Endothelial cell of umbilical vein (primary cell): ENCODE measurements around the gene PRKG1. TPM values are rescaled to one million over a fixed set of nuclear protein-coding genes. Genes with fewer than 3 reads are reported as not detected.
A peak's percentile ranks its signal among the peaks of the same experiment; 100 is the strongest.

Source experiments
- BruUV-seq: library from RNA; stranded (reverse); fragments of 400-500 nt; replicated peaks from 2 replicates; lab custom pipeline; 2021; lab: Mats Ljungman, UMichigan
- CTCF ChIA-PET: fragments of 300-600, 350-600 bp; sonication (Branson Sonifier 250); formaldehyde crosslinking; loops from one replicate; lab custom pipeline; 2021; ENCODE audit warnings: antibody characterized with exemption, inconsistent platforms; lab: Charles Lee
- POLR2A ChIA-PET: fragments of 300-600, 350-600 bp; sonication (Branson Sonifier 250); formaldehyde crosslinking; loops from one replicate; lab custom pipeline; 2021; ENCODE audit warnings: antibody characterized with exemption, inconsistent platforms; lab: Charles Lee
- DNase-seq: peaks from one replicate; pipeline ENCODE4 v3.0.0-alpha.2; 2011; ENCODE audit warnings: low read depth, low spot score
- FAIRE-seq: peaks from 2 replicates; lab custom pipeline; 2011; peaks lifted over from hg19 to GRCh38; lab: Jason Lieb, UNC
- H2AFZ ChIP-seq: 2 replicates; pipeline ENCODE4 v1.6.0; 2012; ENCODE audit warnings: low read depth, low read length, control low read depth, inconsistent platforms
- H3K27ac ChIP-seq: 2 replicates; pipeline ENCODE4 v1.5.1; 2011; ENCODE audit warnings: low read depth, mild to moderate bottlenecking, control low read depth, low read length, moderate library complexity; ENCODE audit not compliant: insufficient read depth
- H3K27me3 ChIP-seq, 2 experiments: 2 replicates each; pipeline versions ENCODE4 v1.6.0 to v1.6.1; 2011; ENCODE audit warnings: low read length in 2 of 2, mixed read lengths in 1 of 2; ENCODE audit not compliant: control insufficient read depth in 2 of 2, insufficient read depth in 2 of 2
- H3K36me3 ChIP-seq, 2 experiments: 2 replicates in 1 of 2; 3 replicates in 1 of 2; pipeline ENCODE4 v1.5.1; 2011; ENCODE audit warnings: low read length in 2 of 2, mild to moderate bottlenecking in 1 of 2, moderate library complexity in 1 of 2; ENCODE audit not compliant: control insufficient read depth in 2 of 2, insufficient read depth in 2 of 2; ENCODE audit errors: extremely low read depth in 1 of 2
- H3K4me1 ChIP-seq: 3 replicates; pipeline ENCODE4 v1.5.1; 2011; ENCODE audit warnings: mild to moderate bottlenecking, low read length; ENCODE audit not compliant: control insufficient read depth, insufficient read depth; ENCODE audit errors: extremely low read depth
- H3K4me2 ChIP-seq: 2 replicates; pipeline ENCODE4 v1.6.1; 2011; ENCODE audit warnings: low read length, control low read depth, mixed read lengths; ENCODE audit not compliant: insufficient read depth
- H3K4me3 ChIP-seq, 3 experiments: fragments of 200-600 bp in 1 of 3; sonication (generic), shearing (Covaris generic) in 1 of 3; replicated peaks in 1 of 3; 2 replicates each; pipeline ENCODE4 v1.5.1; 2011 to 2016; ENCODE audit warnings: control low read depth in 3 of 3, low read length in 3 of 3, mild to moderate bottlenecking in 2 of 3, inconsistent platforms in 1 of 3, low read depth in 1 of 3, moderate library complexity in 1 of 3; ENCODE audit not compliant: insufficient read depth in 1 of 3
- H3K79me2 ChIP-seq: 2 replicates; pipeline ENCODE4 v1.6.0; 2012; ENCODE audit warnings: low read length, inconsistent platforms; ENCODE audit not compliant: control insufficient read depth, insufficient read depth
- H3K9ac ChIP-seq: replicated peaks from 2 replicates; pipeline ENCODE3; 2011; ENCODE audit warnings: low read length, control low read depth; ENCODE audit not compliant: insufficient read depth; ENCODE audit errors: extremely low read depth
- H3K9me1 ChIP-seq: replicated peaks from 3 replicates; pipeline ENCODE4 v1.6.0; 2011; ENCODE audit warnings: mild to moderate bottlenecking, low read length; ENCODE audit not compliant: control insufficient read depth, insufficient read depth; ENCODE audit errors: extremely low read depth
- H3K9me3 ChIP-seq: replicated peaks from 2 replicates; pipeline ENCODE4 v1.5.1; 2012; ENCODE audit warnings: low read length, inconsistent platforms; ENCODE audit not compliant: control insufficient read depth, insufficient read depth
- H4K20me1 ChIP-seq: replicated peaks from 2 replicates; pipeline ENCODE3; 2011; ENCODE audit warnings: mild to moderate bottlenecking, low read length; ENCODE audit not compliant: control insufficient read depth, insufficient read depth; ENCODE audit errors: extremely low read depth
- CTCF ChIP-seq, 2 donors: IDR thresholded peaks; 1 replicate in 1 of 2; 2 replicates in 1 of 2; pipeline ENCODE4 v1.5.1; 2011; ENCODE audit warnings: low read length in 2 of 2, mild to moderate bottlenecking in 2 of 2, moderate library complexity in 2 of 2, control low read depth in 1 of 2, inconsistent platforms in 1 of 2, low read depth in 1 of 2; ENCODE audit not compliant: insufficient read depth in 1 of 2; ENCODE audit errors: extremely low read depth in 1 of 2
- EZH2 ChIP-seq: IDR thresholded peaks from 2 replicates; pipeline ENCODE4 v1.6.1; 2012; ENCODE audit warnings: borderline replicate concordance, low read depth, mild to moderate bottlenecking, moderate library complexity, low read length, inconsistent platforms; ENCODE audit not compliant: severe bottlenecking
- FOS ChIP-seq: IDR thresholded peaks from 2 replicates; pipeline ENCODE4 v1.6.1; 2011; ENCODE audit warnings: mild to moderate bottlenecking, low read length, moderate library complexity, borderline replicate concordance; ENCODE audit not compliant: insufficient read depth
- GATA2 ChIP-seq: IDR thresholded peaks from 2 replicates; pipeline ENCODE4 v1.7.0; 2011; ENCODE audit warnings: low read depth, mild to moderate bottlenecking, moderate library complexity, mixed read lengths, low read length; ENCODE audit not compliant: insufficient read length, insufficient read depth
- JUN ChIP-seq: IDR thresholded peaks from 2 replicates; pipeline ENCODE4 v1.6.1; 2011; ENCODE audit warnings: borderline replicate concordance, low read depth; ENCODE audit not compliant: insufficient read length, insufficient read depth
- MAX ChIP-seq: IDR thresholded peaks from 2 replicates; pipeline ENCODE4 v1.6.1; 2011; ENCODE audit not compliant: insufficient read depth, insufficient read length
- MYC ChIP-seq: IDR thresholded peaks from one replicate; pipeline ENCODE4 v1.6.1; 2011; ENCODE audit warnings: mild to moderate bottlenecking, low read depth, low read length
- POLR2A ChIP-seq: IDR thresholded peaks from 2 replicates; pipeline ENCODE4 v1.6.1; 2012; ENCODE audit warnings: low read depth, mild to moderate bottlenecking, control low read depth, low read length
- POLR2AphosphoS5 ChIP-seq: IDR thresholded peaks from 2 replicates; pipeline ENCODE4 v1.6.1; 2012; ENCODE audit warnings: low read depth, mild to moderate bottlenecking, control low read depth, low read length, moderate library complexity; ENCODE audit not compliant: insufficient read depth
- dilution Hi-C: fragments of 300-500 bp; cut with MboI; formaldehyde crosslinking; loops from one replicate; pipeline ENCODE4 v1.15.0; 2019; ENCODE audit warnings: low sequenced_read_pairs; ENCODE audit not compliant: extremely low pct_ligation_motif_present
- intact Hi-C: fragments of 100-400 bp; cut with micrococcal nuclease; formaldehyde crosslinking; loops from one replicate; pipeline ENCODE4 v1.10.0; 2022
- polyA plus RNA-seq, 4 experiments: library from polyadenylated mRNA; depleted of rRNA in 3 of 4; stranded (reverse) in 3 of 4; unstranded in 1 of 4; fragments of >200 nt; gene quantifications; 2 replicates each; pipeline versions ENCODE4 v1.2.1 to v1.2.3, GENCODE V29; 2011 to 2012; ENCODE audit warnings: missing spikeins in 1 of 4
- total RNA-seq: library from RNA; stranded (reverse); gene quantifications from 2 replicates; pipeline ENCODE4 v1.2.3, GENCODE V29; 2021

Gene PRKG1
- total and polyA plus RNA-seq, 2 donors (not counting 3 experiments of a cell fraction or from before 2014, with no cell fraction given), result 0.01 to 0.18 TPM

- TF ChIP-seq JUN (no peak), FOS (no peak), POLR2A (no peak), CTCF (IDR thresholded peaks at IDR 0.05; ENCODE audit: extremely low read depth in 1 of 2, insufficient read depth in 1 of 2, low read depth in 1 of 2, low read length in 2 of 2) (no peak), MYC (no peak), GATA2 (no peak), MAX (no peak), EZH2 (no peak), POLR2AphosphoS5 (no peak)
- dilution Hi-C loops (no loop called here), intact Hi-C loops (no loop called here)
- ChIA-PET POLR2A (no interaction called here), CTCF (no interaction called here)
- no peaks in the 10 kb centered on the region for H3K4me1 ChIP-seq
- peak overlapping the region; percentile 28 for H2AFZ ChIP-seq
- no peak overlapping the region for H3K27ac ChIP-seq
- no peak overlapping the region for H3K4me3 ChIP-seq
- no peak overlapping the region for H3K9ac ChIP-seq
- no peak for FAIRE-seq
- DNase-seq, result peak; percentile 40
- no peaks in the 10 kb centered on the region for H3K9me1 ChIP-seq
- no peaks in the 10 kb centered on the region for H3K36me3 ChIP-seq
- no peaks in the 10 kb centered on the region for H3K27me3 ChIP-seq
- H3K79me2 ChIP-seq, result no peaks in the 10 kb centered on the region
- no TSS peak for BruUV-seq
- H3K4me2 ChIP-seq, result no peak overlapping the region
- H3K9me3 ChIP-seq, result no peaks in the 10 kb centered on the region
- H4K20me1 ChIP-seq, result no peaks in the 10 kb centered on the region
These were observed 786.0 kb downstream of the PRKG1 start for GRCh38 chr10:51860257-51860656.
